HepG2 (cell line): ENCODE results near the gene AP2S1. TPM values are rescaled to one million over a fixed set of nuclear protein-coding genes. Genes with fewer than 3 reads are reported as not detected.

Experiments used
- CC2D1A ChIP-seq: sonication (generic); formaldehyde crosslinking; IDR thresholded peaks from 2 replicates; pipeline ENCODE4 v1.8.1; 2023; ENCODE audit warnings: mild to moderate bottlenecking, missing genetic modification reagents
- DPF2 ChIP-seq: sonication (generic); formaldehyde crosslinking; IDR thresholded peaks from 2 replicates; pipeline ENCODE4 v1.4.0; 2020; ENCODE audit warnings: mild to moderate bottlenecking, low read depth, missing genetic modification reagents, borderline replicate concordance
- ELF3 ChIP-seq: IDR thresholded peaks from 2 replicates; pipeline ENCODE4 v1.6.1; 2016; ENCODE audit warnings: missing genetic modification reagents, missing compliant biosample characterization
- IKZF5 ChIP-seq: IDR thresholded peaks from 2 replicates; pipeline ENCODE4 v1.6.1; 2018; ENCODE audit warnings: missing genetic modification reagents, mild to moderate bottlenecking, missing compliant biosample characterization
- LBX2 ChIP-seq: sonication (generic); formaldehyde crosslinking; IDR thresholded peaks from 2 replicates; pipeline ENCODE4 v1.5.0; 2020; ENCODE audit warnings: missing genetic modification reagents, mild to moderate bottlenecking, borderline replicate concordance
- NAIF1 ChIP-seq: sonication (generic); formaldehyde crosslinking; IDR thresholded peaks from 2 replicates; pipeline ENCODE4 v1.5.0; 2020; ENCODE audit warnings: mild to moderate bottlenecking, missing genetic modification reagents, borderline replicate concordance
- ZIK1 ChIP-seq: sonication (generic); formaldehyde crosslinking; IDR thresholded peaks from 2 replicates; pipeline ENCODE4 v1.5.0; 2020; ENCODE audit warnings: mild to moderate bottlenecking, low read depth, missing genetic modification reagents, borderline replicate concordance
- ZNF646 ChIP-seq: sonication (generic); formaldehyde crosslinking; IDR thresholded peaks from 2 replicates; pipeline ENCODE4 v1.9.0; 2021; ENCODE audit warnings: mild to moderate bottlenecking, missing genetic modification reagents
- ZNF652 ChIP-seq: IDR thresholded peaks from 2 replicates; pipeline ENCODE4 v1.6.1; 2016; ENCODE audit warnings: low read depth, borderline replicate concordance
- polyA plus RNA-seq, 8 experiments: library from polyadenylated mRNA; depleted of rRNA in 3 of 8; stranded (reverse) in 7 of 8; unstranded in 1 of 8; fragments of >200 nt; fragmentation: Illumina TruSeq in 4 of 8; extraction: Trizol in 4 of 8; gene quantifications; 2 replicates each; pipeline versions ENCODE4 v1.2.1 to v1.2.3, GENCODE V29; 2011 to 2016; ENCODE audit warnings: low read depth in 4 of 8, missing spikeins in 1 of 8, mixed read lengths in 1 of 8; ENCODE audit not compliant: insufficient read depth in 1 of 8
- total RNA-seq, 5 experiments: library from RNA; depleted of rRNA; stranded (reverse); fragments of >200 nt; fragmentation: Illumina TruSeq; extraction: Trizol; gene quantifications; 2 replicates each; pipeline ENCODE4 v1.2.3, GENCODE V29; 2016; ENCODE audit warnings: low read depth in 1 of 5
- TF ChIP-seq, protein P1 (sequence below): sonication (generic); formaldehyde crosslinking; IDR thresholded peaks from 2 replicates; pipeline ENCODE4 v1.5.0; 2020; ENCODE audit warnings: mild to moderate bottlenecking, missing genetic modification reagents
- TF ChIP-seq, protein P2 (sequence below): sonication (generic); formaldehyde crosslinking; IDR thresholded peaks from 2 replicates; pipeline ENCODE4 v1.4.0; 2020; ENCODE audit warnings: mild to moderate bottlenecking, missing genetic modification reagents, borderline replicate concordance

The AP2S1 gene
- total and polyA plus RNA-seq, 2 of the 13 experiments (the other 11 are each of a cell fraction or from before 2014, with no cell fraction given), result 45.2 to 86.1 TPM

- TF ChIP-seq ZNF646 (no peak), CC2D1A (CRISPR knock-in tag) (0 out of 2 replicates have a peak, but pooled peaks have one; percentile 17), ZNF652 (CRISPR knock-in tag) (no peak), DPF2 (no peak), ZIK1 (CRISPR knock-in tag) (peak; percentile 83), NAIF1 (CRISPR knock-in tag) (no peak; the same call in none of the 2 replicates), LBX2 (CRISPR knock-in tag) (0 out of 2 replicates have a peak, but pooled peaks have one; percentile 48), ELF3 (CRISPR knock-in tag) (no peak; the same call in 1 of the 2 replicates), IKZF5 (CRISPR knock-in tag) (peak; percentile 86; the same call in 1 of the 2 replicates)
- TF ChIP-seq, protein P1, sequence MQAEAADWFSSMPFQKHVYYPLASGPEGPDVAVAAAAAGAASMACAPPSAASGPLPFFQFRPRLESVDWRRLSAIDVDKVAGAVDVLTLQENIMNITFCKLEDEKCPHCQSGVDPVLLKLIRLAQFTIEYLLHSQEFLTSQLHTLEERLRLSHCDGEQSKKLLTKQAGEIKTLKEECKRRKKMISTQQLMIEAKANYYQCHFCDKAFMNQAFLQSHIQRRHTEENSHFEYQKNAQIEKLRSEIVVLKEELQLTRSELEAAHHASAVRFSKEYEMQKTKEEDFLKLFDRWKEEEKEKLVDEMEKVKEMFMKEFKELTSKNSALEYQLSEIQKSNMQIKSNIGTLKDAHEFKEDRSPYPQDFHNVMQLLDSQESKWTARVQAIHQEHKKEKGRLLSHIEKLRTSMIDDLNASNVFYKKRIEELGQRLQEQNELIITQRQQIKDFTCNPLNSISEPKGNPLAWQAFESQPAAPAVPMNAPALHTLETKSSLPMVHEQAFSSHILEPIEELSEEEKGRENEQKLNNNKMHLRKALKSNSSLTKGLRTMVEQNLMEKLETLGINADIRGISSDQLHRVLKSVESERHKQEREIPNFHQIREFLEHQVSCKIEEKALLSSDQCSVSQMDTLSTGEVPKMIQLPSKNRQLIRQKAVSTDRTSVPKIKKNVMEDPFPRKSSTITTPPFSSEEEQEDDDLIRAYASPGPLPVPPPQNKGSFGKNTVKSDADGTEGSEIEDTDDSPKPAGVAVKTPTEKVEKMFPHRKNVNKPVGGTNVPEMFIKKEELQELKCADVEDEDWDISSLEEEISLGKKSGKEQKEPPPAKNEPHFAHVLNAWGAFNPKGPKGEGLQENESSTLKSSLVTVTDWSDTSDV, result peak; percentile 77; the same call in 1 of the 2 replicates
- TF ChIP-seq, protein P2, sequence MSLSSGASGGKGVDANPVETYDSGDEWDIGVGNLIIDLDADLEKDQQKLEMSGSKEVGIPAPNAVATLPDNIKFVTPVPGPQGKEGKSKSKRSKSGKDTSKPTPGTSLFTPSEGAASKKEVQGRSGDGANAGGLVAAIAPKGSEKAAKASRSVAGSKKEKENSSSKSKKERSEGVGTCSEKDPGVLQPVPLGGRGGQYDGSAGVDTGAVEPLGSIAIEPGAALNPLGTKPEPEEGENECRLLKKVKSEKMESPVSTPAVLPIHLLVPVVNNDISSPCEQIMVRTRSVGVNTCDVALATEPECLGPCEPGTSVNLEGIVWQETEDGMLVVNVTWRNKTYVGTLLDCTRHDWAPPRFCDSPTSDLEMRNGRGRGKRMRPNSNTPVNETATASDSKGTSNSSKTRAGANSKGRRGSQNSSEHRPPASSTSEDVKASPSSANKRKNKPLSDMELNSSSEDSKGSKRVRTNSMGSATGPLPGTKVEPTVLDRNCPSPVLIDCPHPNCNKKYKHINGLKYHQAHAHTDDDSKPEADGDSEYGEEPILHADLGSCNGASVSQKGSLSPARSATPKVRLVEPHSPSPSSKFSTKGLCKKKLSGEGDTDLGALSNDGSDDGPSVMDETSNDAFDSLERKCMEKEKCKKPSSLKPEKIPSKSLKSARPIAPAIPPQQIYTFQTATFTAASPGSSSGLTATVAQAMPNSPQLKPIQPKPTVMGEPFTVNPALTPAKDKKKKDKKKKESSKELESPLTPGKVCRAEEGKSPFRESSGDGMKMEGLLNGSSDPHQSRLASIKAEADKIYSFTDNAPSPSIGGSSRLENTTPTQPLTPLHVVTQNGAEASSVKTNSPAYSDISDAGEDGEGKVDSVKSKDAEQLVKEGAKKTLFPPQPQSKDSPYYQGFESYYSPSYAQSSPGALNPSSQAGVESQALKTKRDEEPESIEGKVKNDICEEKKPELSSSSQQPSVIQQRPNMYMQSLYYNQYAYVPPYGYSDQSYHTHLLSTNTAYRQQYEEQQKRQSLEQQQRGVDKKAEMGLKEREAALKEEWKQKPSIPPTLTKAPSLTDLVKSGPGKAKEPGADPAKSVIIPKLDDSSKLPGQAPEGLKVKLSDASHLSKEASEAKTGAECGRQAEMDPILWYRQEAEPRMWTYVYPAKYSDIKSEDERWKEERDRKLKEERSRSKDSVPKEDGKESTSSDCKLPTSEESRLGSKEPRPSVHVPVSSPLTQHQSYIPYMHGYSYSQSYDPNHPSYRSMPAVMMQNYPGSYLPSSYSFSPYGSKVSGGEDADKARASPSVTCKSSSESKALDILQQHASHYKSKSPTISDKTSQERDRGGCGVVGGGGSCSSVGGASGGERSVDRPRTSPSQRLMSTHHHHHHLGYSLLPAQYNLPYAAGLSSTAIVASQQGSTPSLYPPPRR (CRISPR knock-in tag), result peak; percentile 72
These were observed 9.6 kb upstream of the AP2S1 start (continued) for GRCh38 chr19:46860125-46860845.
